Mucosa of stomach (tissue), 1 donor: ENCODE measurements around the gene TMEM151A.

Source experiments
- H3K27me3 ChIP-seq: one replicate; pipeline ENCODE4 v1.7.0; 2013; ENCODE audit warnings: mild to moderate bottlenecking, low read length; ENCODE audit not compliant: control insufficient read depth, insufficient read depth
- H3K36me3 ChIP-seq: one replicate; pipeline ENCODE4 v1.7.0; 2013; ENCODE audit warnings: low read length; ENCODE audit not compliant: control insufficient read depth, insufficient read depth
- H3K4me1 ChIP-seq: one replicate; pipeline ENCODE4 v1.7.0; 2013; ENCODE audit warnings: mild to moderate bottlenecking, low read length; ENCODE audit not compliant: control insufficient read depth, insufficient read depth
- H3K4me3 ChIP-seq: one replicate; pipeline ENCODE4 v1.7.0; 2013; ENCODE audit warnings: low read length
- H3K9ac ChIP-seq: one replicate; pipeline ENCODE4 v1.7.0; 2013; ENCODE audit warnings: mild to moderate bottlenecking, low read length, moderate library complexity
- H3K9me3 ChIP-seq: one replicate; pipeline ENCODE4 v1.7.0; 2013; ENCODE audit warnings: mild to moderate bottlenecking, low read length, moderate library complexity; ENCODE audit not compliant: control insufficient read depth
- donor health status: Pancreatic carcinoma.

Gene TMEM151A

GRCh38 chr11:66288671-66289547, 2.8 kb upstream of the TMEM151A start, which contains the start of gene YIF1A:
Gene YIF1A, minus strand, starts transcription at chr11:66289143. Its CDS starts 158 bp downstream, at chr11:66288985.
- Histone ChIP-seq H3K4me1 (peaks cover 41% of the 10 kb centered on the region), H3K9ac (peak within 1 kb of the TSS; percentile 89), H3K9me3 (no peaks in the 10 kb centered on the region), H3K27me3 (peaks cover 13% of the 10 kb centered on the region), H3K4me3 (peak within 1 kb of the TSS; percentile 64), H3K36me3 (peaks cover 5% of the 10 kb centered on the region)

GRCh38 chr11:66289548-66290329, 2.0 kb upstream of the TMEM151A start:
- peaks cover 5% of the 10 kb centered on the region for H3K36me3 ChIP-seq
- H3K27me3 ChIP-seq: peaks cover 13% of the 10 kb centered on the region
- no peaks in the 10 kb centered on the region for H3K9me3 ChIP-seq
- peaks cover 41% of the 10 kb centered on the region for H3K4me1 ChIP-seq
- peak overlapping the region; percentile 89 for H3K9ac ChIP-seq
- H3K4me3 ChIP-seq: peak overlapping the region; percentile 64

- Histone ChIP-seq H3K36me3 (no peaks in the 10 kb centered on the region), H3K4me1 (peaks cover 41% of the 10 kb centered on the region), H3K4me3 (peak overlapping the region; percentile 64), H3K27me3 (peaks cover 13% of the 10 kb centered on the region), H3K9me3 (no peaks in the 10 kb centered on the region), H3K9ac (no peak overlapping the region)
Measured at GRCh38 chr11:66290330-66290621, 1.4 kb upstream of the TMEM151A start.

- no peak overlapping the region for H3K9ac ChIP-seq
- H3K4me3 ChIP-seq: no peak overlapping the region
Measured at GRCh38 chr11:66291303-66291705, 390 bp upstream of the TMEM151A start.

GRCh38 chr11:66292543-66293332, 1.0 kb downstream of the TMEM151A start:
- H3K4me1 ChIP-seq: peaks cover 32% of the 10 kb centered on the region
- peaks cover 13% of the 10 kb centered on the region for H3K27me3 ChIP-seq
- H3K36me3 ChIP-seq: no peaks in the 10 kb centered on the region
- H3K9me3 ChIP-seq: no peaks in the 10 kb centered on the region
- H3K4me3 ChIP-seq: no peak overlapping the region
- peak overlapping the region; percentile 26 for H3K9ac ChIP-seq

More at GRCh38 chr11:66291303-66291705, 390 bp upstream of the TMEM151A start:
- Histone ChIP-seq H3K27me3 (peaks cover 13% of the 10 kb centered on the region), H3K4me1 (peaks cover 41% of the 10 kb centered on the region), H3K9me3 (no peaks in the 10 kb centered on the region), H3K36me3 (no peaks in the 10 kb centered on the region)

GRCh38 chr11:66293352-66293751, 1.7 kb downstream of the TMEM151A start:
- Histone ChIP-seq H3K4me1 (peaks cover 26% of the 10 kb centered on the region), H3K36me3 (no peaks in the 10 kb centered on the region), H3K9me3 (no peaks in the 10 kb centered on the region), H3K27me3 (peaks cover 13% of the 10 kb centered on the region), H3K4me3 (no peak overlapping the region), H3K9ac (no peak overlapping the region)

- H3K4me3 ChIP-seq: no peak overlapping the region
- H3K27me3 ChIP-seq: peaks cover 13% of the 10 kb centered on the region
- no peaks in the 10 kb centered on the region for H3K36me3 ChIP-seq
- no peak overlapping the region for H3K9ac ChIP-seq
- no peaks in the 10 kb centered on the region for H3K9me3 ChIP-seq
- H3K4me1 ChIP-seq: peaks cover 26% of the 10 kb centered on the region
Measured at GRCh38 chr11:66293777-66294625, 2.3 kb downstream of the TMEM151A start.

GRCh38 chr11:66294626-66295620, 3.2 kb downstream of the TMEM151A start:
- H3K27me3 ChIP-seq: peaks cover 13% of the 10 kb centered on the region
- peaks cover 21% of the 10 kb centered on the region for H3K4me1 ChIP-seq
- H3K9me3 ChIP-seq: no peaks in the 10 kb centered on the region
- no peak overlapping the region for H3K4me3 ChIP-seq
- H3K36me3 ChIP-seq: no peaks in the 10 kb centered on the region
- no peak overlapping the region for H3K9ac ChIP-seq

- H3K4me1 ChIP-seq: peaks cover 8% of the 10 kb centered on the region
- H3K9ac ChIP-seq: no peak overlapping the region
- no peaks in the 10 kb centered on the region for H3K9me3 ChIP-seq
- H3K27me3 ChIP-seq: peaks cover 6% of the 10 kb centered on the region
- H3K36me3 ChIP-seq: no peaks in the 10 kb centered on the region
- no peak overlapping the region for H3K4me3 ChIP-seq
Measured at GRCh38 chr11:66297610-66298009, 5.9 kb downstream of the TMEM151A start.

- no peaks in the 10 kb centered on the region for H3K4me1 ChIP-seq
- H3K9me3 ChIP-seq: no peaks in the 10 kb centered on the region
- no peaks in the 10 kb centered on the region for H3K36me3 ChIP-seq
- no peak overlapping the region for H3K9ac ChIP-seq
- no peaks in the 10 kb centered on the region for H3K27me3 ChIP-seq
- no peak overlapping the region for H3K4me3 ChIP-seq
Measured at GRCh38 chr11:66299186-66299585, 7.5 kb downstream of the TMEM151A start.
